Bronchial epithelial cell (primary cell): ENCODE results near the gene KRCC1. TPM values are rescaled to one million over a fixed set of nuclear protein-coding genes. Genes with fewer than 3 reads are reported as not detected.
A peak's percentile ranks its signal among the peaks of the same experiment; 100 is the strongest.

ENCODE experiments used
- DNase-seq: peaks from one replicate; pipeline ENCODE4 v3.0.0-alpha.2; 2010; ENCODE audit warnings: low read depth
- FAIRE-seq: peaks from 2 replicates; lab custom pipeline; 2011; peaks lifted over from hg19 to GRCh38; lab: Jason Lieb, UNC
- H3K27me3 ChIP-seq: 2 replicates; pipeline ENCODE4 v1.5.1; 2011; ENCODE audit warnings: low read length; ENCODE audit not compliant: control insufficient read depth, insufficient read depth
- H3K36me3 ChIP-seq: 2 replicates; pipeline ENCODE4 v1.5.1; 2011; ENCODE audit warnings: low read length; ENCODE audit not compliant: control insufficient read depth, insufficient read depth
- H3K4me3 ChIP-seq: 2 replicates; pipeline ENCODE4 v1.5.1; 2011; ENCODE audit warnings: mild to moderate bottlenecking, low read depth, low read length, control low read depth
- total RNA-seq: library from RNA; depleted of rRNA; stranded (reverse); fragments of >200 nt; gene quantifications from 2 replicates; pipeline ENCODE4 v1.2.1, GENCODE V29; 2014
- TF ChIP-seq, protein P1 (sequence below): IDR thresholded peaks from 2 replicates; pipeline ENCODE4 v1.5.1; 2011; ENCODE audit warnings: mild to moderate bottlenecking, moderate library complexity, low read length, control low read depth, inconsistent platforms; ENCODE audit not compliant: insufficient read depth, severe bottlenecking

The KRCC1 gene
- total RNA-seq, 1 donor from 2014 or later: 8.4 TPM

DNA sequence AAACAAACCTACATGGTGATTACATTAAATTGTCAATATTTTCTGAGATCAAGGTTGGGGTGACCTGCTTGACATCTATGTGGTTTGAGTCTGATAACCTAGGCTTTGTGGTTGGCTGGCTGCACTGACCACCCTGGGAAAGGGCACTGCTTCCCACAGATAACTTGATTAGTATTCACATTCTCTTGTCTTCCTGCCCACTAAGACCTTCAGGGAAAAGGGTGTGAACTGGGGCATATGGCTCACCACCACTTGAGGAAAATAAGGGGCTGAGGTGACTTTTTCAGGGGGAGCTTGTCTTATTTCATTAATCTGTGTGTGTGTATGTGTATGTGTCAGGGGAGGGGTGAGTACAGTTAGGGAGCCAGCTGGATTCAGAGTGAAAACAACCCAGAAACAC is 13.5 kb upstream of the KRCC1 start:
- no peaks in the 10 kb centered on the region for H3K27me3 ChIP-seq
- FAIRE-seq (peak; percentile 55), DNase-seq (no peak)
- TF ChIP-seq, protein P1, sequence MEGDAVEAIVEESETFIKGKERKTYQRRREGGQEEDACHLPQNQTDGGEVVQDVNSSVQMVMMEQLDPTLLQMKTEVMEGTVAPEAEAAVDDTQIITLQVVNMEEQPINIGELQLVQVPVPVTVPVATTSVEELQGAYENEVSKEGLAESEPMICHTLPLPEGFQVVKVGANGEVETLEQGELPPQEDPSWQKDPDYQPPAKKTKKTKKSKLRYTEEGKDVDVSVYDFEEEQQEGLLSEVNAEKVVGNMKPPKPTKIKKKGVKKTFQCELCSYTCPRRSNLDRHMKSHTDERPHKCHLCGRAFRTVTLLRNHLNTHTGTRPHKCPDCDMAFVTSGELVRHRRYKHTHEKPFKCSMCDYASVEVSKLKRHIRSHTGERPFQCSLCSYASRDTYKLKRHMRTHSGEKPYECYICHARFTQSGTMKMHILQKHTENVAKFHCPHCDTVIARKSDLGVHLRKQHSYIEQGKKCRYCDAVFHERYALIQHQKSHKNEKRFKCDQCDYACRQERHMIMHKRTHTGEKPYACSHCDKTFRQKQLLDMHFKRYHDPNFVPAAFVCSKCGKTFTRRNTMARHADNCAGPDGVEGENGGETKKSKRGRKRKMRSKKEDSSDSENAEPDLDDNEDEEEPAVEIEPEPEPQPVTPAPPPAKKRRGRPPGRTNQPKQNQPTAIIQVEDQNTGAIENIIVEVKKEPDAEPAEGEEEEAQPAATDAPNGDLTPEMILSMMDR: no peak
- no peak overlapping the region for H3K4me3 ChIP-seq
- H3K36me3 ChIP-seq: no peaks in the 10 kb centered on the region

DNA sequence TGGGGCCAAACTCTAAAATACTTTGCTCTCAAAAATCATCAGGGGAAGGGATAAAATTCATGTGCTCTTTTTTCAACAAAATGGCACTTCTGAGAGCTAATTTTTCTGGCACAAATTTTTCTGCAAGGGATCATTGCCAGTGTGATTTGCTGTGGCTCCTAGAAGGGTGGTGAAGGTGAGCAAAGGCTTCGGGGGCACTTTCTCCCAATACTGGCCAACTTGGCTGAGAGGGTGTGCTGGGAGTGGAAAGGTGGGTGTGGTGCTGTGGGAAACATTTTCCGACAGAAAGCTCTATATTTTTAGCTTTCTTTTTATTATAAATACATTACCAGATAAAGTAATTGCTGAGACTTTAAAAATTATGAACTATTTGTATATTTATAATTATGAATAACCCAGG is 12.5 kb upstream of the KRCC1 start:
- FAIRE-seq (no peak), DNase-seq (no peak)
- Histone ChIP-seq H3K36me3 (no peaks in the 10 kb centered on the region), H3K27me3 (no peaks in the 10 kb centered on the region), H3K4me3 (no peak overlapping the region)
- TF ChIP-seq, protein P1: no peak

DNA sequence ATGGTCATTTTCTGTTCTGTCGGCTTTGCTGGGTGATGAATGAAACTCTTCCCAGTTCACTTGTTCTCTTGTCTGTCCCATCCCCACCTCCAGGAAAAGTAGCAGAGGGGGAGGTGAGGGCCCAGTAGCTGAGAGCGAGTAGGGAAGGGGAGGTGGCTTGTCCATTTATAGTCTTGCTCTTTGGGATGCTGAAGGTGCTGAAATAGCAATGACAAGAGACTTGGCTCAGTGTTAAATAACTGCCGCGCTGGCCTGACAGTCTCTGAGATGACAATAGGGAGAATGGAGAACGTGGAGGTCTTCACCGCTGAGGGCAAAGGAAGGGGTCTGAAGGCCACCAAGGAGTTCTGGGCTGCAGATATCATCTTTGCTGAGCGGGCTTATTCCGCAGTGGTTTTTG is 12.0 kb upstream of the KRCC1 start, which contains the start of gene SMYD1:
SMYD1 (plus strand) TSS at position 228 of the 400 bp plus-strand sequence; CDS start at position 268, 40 bp downstream.
- no peak for DNase-seq
- FAIRE-seq: no peak
- Histone ChIP-seq H3K36me3 (no peaks in the 10 kb centered on the region), H3K4me3 (no peak within 1 kb of the TSS), H3K27me3 (no peaks in the 10 kb centered on the region)
- TF ChIP-seq, protein P1: no peak

DNA sequence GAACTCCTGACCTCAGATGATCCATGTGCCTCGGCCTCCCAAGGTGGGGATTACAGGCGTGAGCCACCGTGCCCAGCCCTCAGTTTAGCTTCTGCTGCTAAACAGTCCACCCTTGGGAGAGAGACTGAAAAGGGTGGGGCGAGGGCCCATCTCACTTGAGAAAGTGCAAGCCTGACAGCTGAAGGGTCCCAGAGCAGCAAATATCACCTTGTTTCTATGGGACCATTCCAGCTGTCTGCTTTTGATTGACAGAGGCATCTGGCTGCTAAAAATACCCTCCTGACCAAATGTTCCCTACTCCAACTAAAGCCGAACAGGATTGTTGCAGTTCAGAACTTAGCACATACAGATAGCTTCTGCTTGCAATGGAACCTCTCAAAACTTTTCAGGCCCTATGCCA is 11.6 kb upstream of the KRCC1 start:
- H3K36me3 ChIP-seq: no peaks in the 10 kb centered on the region
- H3K4me3 ChIP-seq: no peak overlapping the region
- no peaks in the 10 kb centered on the region for H3K27me3 ChIP-seq
- TF ChIP-seq, protein P1: no peak
- no peak for DNase-seq
- peak; percentile 18 for FAIRE-seq

DNA sequence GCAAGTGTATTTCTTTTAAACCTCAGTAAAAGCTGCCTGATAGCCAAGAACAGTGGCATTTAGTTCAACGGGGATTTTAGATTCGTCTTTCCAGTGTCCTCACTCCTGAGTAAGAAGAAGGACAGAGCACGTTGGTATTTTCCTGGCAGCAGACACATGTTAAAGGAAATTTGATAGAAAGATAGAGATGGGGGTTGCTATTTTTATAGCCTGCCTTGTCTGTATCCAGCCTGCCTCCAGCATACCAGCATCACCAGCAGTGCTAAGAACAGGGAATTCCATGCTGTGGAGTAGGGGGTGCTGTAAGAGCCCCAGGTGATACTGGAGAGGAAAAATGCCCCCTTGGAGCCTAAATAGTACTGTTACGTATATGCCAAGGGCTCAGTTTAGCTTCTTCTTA is 11.0 kb upstream of the KRCC1 start:
- FAIRE-seq: no peak
- H3K27me3 ChIP-seq: no peaks in the 10 kb centered on the region
- DNase-seq: no peak
- no peaks in the 10 kb centered on the region for H3K36me3 ChIP-seq
- TF ChIP-seq, protein P1: no peak
- no peak overlapping the region for H3K4me3 ChIP-seq

DNA sequence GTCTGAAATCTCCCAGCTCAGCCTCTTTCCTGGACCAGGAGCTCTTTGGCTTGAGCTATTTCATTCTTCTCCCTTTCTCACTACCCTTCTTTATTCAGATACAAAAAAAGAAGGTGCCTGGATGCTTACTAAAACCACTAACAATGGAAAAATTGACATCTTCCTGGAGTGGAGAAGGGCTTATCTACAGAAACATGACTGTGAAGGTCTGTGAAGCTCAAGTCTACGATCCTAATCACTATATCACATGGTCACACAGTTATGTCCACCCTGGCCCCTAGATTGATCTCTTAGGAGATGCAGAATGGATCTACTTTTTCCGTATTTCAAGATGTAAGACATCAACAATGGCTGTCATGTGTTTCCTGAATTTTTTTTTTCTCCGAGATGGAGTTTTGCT is 5.7 kb upstream of the KRCC1 start:
- DNase-seq: no peak

More for the DNA sequence above, 5.7 kb upstream of the KRCC1 start:
- TF ChIP-seq, protein P1: no peak
- no peaks in the 10 kb centered on the region for H3K36me3 ChIP-seq
- no peaks in the 10 kb centered on the region for H3K27me3 ChIP-seq
- no peak for FAIRE-seq
- no peak overlapping the region for H3K4me3 ChIP-seq
